Panc1 (cell line): Measurements from ENCODE around the gene TOM1. TPM values are rescaled to one million over a fixed set of nuclear protein-coding genes. Genes with fewer than 3 reads are reported as not detected.
A peak's percentile ranks its signal among the peaks of the same experiment; 100 is the strongest.

Source experiments
- ATAC-seq: fragments of 200-7000 bp; cut with Tn5 transposase; 2 replicates; pipeline ENCODE4 v1.9.1; 2020; ENCODE audit warnings: mild to moderate bottlenecking, moderate library complexity
- BruUV-seq: library from RNA; stranded (reverse); fragments of 400-500 nt; replicated peaks from 2 replicates; lab custom pipeline; 2021; lab: Mats Ljungman, UMichigan
- CTCF ChIA-PET: fragments of 300-600 bp; sonication (Branson Sonifier 250); formaldehyde crosslinking; loops from one replicate; lab custom pipeline; 2022; ENCODE audit warnings: antibody characterized with exemption; lab: Charles Lee
- POLR2A ChIA-PET: fragments of 300-600 bp; sonication (Branson Sonifier 250); formaldehyde crosslinking; loops from one replicate; lab custom pipeline; 2022; ENCODE audit warnings: antibody characterized with exemption; lab: Charles Lee
- DNase-seq: peaks from one replicate; pipeline ENCODE4 v3.0.0-alpha.2; 2010; ENCODE audit warnings: low read depth, low spot score
- H3K27ac ChIP-seq: 2 replicates; pipeline ENCODE4 v1.5.1; 2011; ENCODE audit warnings: mild to moderate bottlenecking, low read length, inconsistent platforms
- H3K27me3 ChIP-seq: fragments of 200-500 bp; sonication (Bioruptor generic); 2 replicates; pipeline ENCODE4 v1.6.0; 2014; ENCODE audit warnings: low read length, inconsistent platforms; ENCODE audit not compliant: control insufficient read depth, insufficient read depth
- H3K36me3 ChIP-seq: fragments of 200-500 bp; sonication (Bioruptor generic); 2 replicates; pipeline ENCODE4 v1.5.1; 2014; ENCODE audit warnings: inconsistent platforms, mild to moderate bottlenecking, low read length, moderate library complexity; ENCODE audit not compliant: control insufficient read depth, insufficient read depth
- H3K4me1 ChIP-seq: 2 replicates; pipeline ENCODE4 v1.5.1; 2011; ENCODE audit warnings: inconsistent platforms, mild to moderate bottlenecking, low read length, moderate library complexity; ENCODE audit not compliant: control insufficient read depth, insufficient read depth
- H3K4me3 ChIP-seq, 2 experiments: 2 replicates each; pipeline ENCODE4 v1.5.1; 2011 to 2012; ENCODE audit warnings: low read depth in 2 of 2, low read length in 2 of 2, mild to moderate bottlenecking in 2 of 2, inconsistent platforms in 1 of 2, moderate library complexity in 1 of 2
- H3K9me3 ChIP-seq: fragments of 200-500 bp; sonication (Bioruptor generic); 2 replicates; pipeline ENCODE4 v1.5.1; 2014; ENCODE audit warnings: low read depth, mild to moderate bottlenecking, inconsistent platforms, low read length, moderate library complexity; ENCODE audit not compliant: control insufficient read depth, insufficient read depth
- CTCF ChIP-seq: fragments of 450-650 bp; IDR thresholded peaks from 2 replicates; pipeline ENCODE4 v1.5.1; 2017; ENCODE audit warnings: mild to moderate bottlenecking
- POLR2AphosphoS5 ChIP-seq: IDR thresholded peaks from 2 replicates; pipeline ENCODE4 v1.6.1; 2012; ENCODE audit warnings: mild to moderate bottlenecking, low read depth, low read length, moderate library complexity
- SIN3A ChIP-seq: IDR thresholded peaks from 2 replicates; pipeline ENCODE4 v1.6.1; 2012; ENCODE audit warnings: low read depth, mild to moderate bottlenecking, low read length, moderate library complexity, borderline replicate concordance; ENCODE audit not compliant: insufficient read depth
- TCF7L2 ChIP-seq: IDR thresholded peaks from 2 replicates; pipeline ENCODE4 v1.6.1; 2011; ENCODE audit warnings: mild to moderate bottlenecking, low read depth, low read length, inconsistent platforms
- in situ Hi-C: cut with HindIII; loops from 2 replicates; pipeline ENCODE4 v1.10.0; 2016; ENCODE audit warnings: low sequenced_read_pairs, low pct_unique_long_range_greater_than_20kb
- intact Hi-C: fragments of 100-400 bp; cut with micrococcal nuclease; formaldehyde crosslinking; loops from one replicate; pipeline ENCODE4 v1.10.0; 2022; ENCODE audit not compliant: unreplicated experiment
- total RNA-seq: library from RNA; stranded (reverse); gene quantifications from one replicate; pipeline ENCODE4 v1.2.1, GENCODE V29; 2021; ENCODE audit not compliant: unreplicated experiment
- TF ChIP-seq, protein P1 (sequence below), 2 experiments: IDR thresholded peaks; 2 replicates each; pipeline ENCODE4 v1.6.1; 2011 to 2012; ENCODE audit warnings: low read depth in 2 of 2, control low read depth in 1 of 2, low read length in 1 of 2, mild to moderate bottlenecking in 1 of 2, moderate library complexity in 1 of 2; ENCODE audit not compliant: insufficient read depth in 1 of 2

TOM1 gene
- total RNA-seq, 1 experiment from 2014 or later, result 32.7 TPM

GRCh38 chr22:35380013-35380412 lies 80.3 kb downstream of the TOM1 start:
- no TSS peak for BruUV-seq

GRCh38 chr22:35380537-35381423 lies 81.1 kb downstream of the TOM1 start, which contains the start of gene HMOX1:
Gene HMOX1, plus strand, starts transcription at chr22:35381096. Its CDS starts 78 bp downstream, at chr22:35381174.
- DNase-seq (no peak), ATAC-seq (peak; percentile 88)
- Histone ChIP-seq H3K9me3 (no peaks in the 10 kb centered on the region), H3K27me3 (no peaks in the 10 kb centered on the region), H3K4me3 (peak within 1 kb of the TSS; percentile 77 to 88), H3K27ac (peak within 1 kb of the TSS; percentile 95), H3K36me3 (peaks cover 2% of the 10 kb centered on the region; the same call in 1 of the 2 replicates), H3K4me1 (peaks cover 59% of the 10 kb centered on the region)
- TF ChIP-seq CTCF, result no peak
- no peak for TF ChIP-seq TCF7L2
- peak; percentile 61 for TF ChIP-seq POLR2AphosphoS5
- peak; percentile 78; the same call in 1 of the 2 replicates for TF ChIP-seq SIN3A
- POLR2A ChIA-PET, result no interaction called here
- in situ Hi-C loops (no loop called here), intact Hi-C loops (no loop called here)
- CTCF ChIA-PET, result no interaction called here
- BruUV-seq, result no TSS peak

More at GRCh38 chr22:35380013-35380412, 80.3 kb downstream of the TOM1 start:
- intact Hi-C loops, result no loop called here
- POLR2A ChIA-PET, result no interaction called here
- DNase-seq (no peak), ATAC-seq (no peak)
- CTCF ChIA-PET, result no interaction called here
- peak overlapping the region; percentile 95 for H3K27ac ChIP-seq
- in situ Hi-C loops, result no loop called here
- H3K4me1 ChIP-seq, result peaks cover 56% of the 10 kb centered on the region
- H3K4me3 ChIP-seq, result no peak overlapping the region
- H3K27me3 ChIP-seq, result no peaks in the 10 kb centered on the region
- H3K36me3 ChIP-seq, result peaks cover under 1% of the 10 kb centered on the region; the same call in 1 of the 2 replicates
- TF ChIP-seq POLR2AphosphoS5, result no peak
- TF ChIP-seq TCF7L2, result no peak
- TF ChIP-seq, protein P1, sequence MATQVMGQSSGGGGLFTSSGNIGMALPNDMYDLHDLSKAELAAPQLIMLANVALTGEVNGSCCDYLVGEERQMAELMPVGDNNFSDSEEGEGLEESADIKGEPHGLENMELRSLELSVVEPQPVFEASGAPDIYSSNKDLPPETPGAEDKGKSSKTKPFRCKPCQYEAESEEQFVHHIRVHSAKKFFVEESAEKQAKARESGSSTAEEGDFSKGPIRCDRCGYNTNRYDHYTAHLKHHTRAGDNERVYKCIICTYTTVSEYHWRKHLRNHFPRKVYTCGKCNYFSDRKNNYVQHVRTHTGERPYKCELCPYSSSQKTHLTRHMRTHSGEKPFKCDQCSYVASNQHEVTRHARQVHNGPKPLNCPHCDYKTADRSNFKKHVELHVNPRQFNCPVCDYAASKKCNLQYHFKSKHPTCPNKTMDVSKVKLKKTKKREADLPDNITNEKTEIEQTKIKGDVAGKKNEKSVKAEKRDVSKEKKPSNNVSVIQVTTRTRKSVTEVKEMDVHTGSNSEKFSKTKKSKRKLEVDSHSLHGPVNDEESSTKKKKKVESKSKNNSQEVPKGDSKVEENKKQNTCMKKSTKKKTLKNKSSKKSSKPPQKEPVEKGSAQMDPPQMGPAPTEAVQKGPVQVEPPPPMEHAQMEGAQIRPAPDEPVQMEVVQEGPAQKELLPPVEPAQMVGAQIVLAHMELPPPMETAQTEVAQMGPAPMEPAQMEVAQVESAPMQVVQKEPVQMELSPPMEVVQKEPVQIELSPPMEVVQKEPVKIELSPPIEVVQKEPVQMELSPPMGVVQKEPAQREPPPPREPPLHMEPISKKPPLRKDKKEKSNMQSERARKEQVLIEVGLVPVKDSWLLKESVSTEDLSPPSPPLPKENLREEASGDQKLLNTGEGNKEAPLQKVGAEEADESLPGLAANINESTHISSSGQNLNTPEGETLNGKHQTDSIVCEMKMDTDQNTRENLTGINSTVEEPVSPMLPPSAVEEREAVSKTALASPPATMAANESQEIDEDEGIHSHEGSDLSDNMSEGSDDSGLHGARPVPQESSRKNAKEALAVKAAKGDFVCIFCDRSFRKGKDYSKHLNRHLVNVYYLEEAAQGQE (IDR thresholded peaks at IDR 0.05; ENCODE audit: insufficient read depth in 1 of 2, low read depth in 2 of 2, low read length in 1 of 2), result no peak
- no peak for TF ChIP-seq SIN3A
- no peak for TF ChIP-seq CTCF
- H3K9me3 ChIP-seq, result no peaks in the 10 kb centered on the region
